Measurements from ENCODE around the gene PNPLA7.

DNA sequence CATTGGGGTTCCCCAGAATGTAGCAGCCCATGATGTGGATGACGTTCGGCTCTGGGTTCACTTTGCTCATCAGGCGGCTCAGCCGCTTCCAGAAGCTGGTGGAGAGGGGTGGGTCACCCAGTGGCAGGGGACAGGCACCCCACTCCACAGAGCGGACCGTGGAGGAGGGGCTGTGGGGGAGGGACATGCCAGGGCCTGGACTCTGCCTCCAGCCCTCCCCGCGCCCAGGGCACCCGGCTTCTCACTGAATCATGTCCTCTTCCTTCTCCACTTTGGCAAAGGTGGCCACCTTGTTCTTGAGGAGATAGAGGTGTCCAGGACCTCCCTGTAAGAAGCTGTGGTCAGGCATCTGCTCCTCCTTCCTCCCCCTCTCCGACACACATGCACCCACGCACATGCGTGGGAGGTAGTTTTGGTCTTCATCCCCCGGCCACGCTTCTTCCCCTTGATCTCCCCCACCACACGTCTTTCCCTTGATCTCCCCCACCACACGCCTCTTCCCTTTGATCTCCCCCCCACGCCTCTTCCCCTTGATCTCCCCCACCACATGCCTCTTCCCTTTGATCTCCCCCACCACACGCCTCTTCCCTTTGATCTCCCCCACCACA is 100.2 kb downstream of the PNPLA7 start:
- TF ChIP-seq, protein P1, sequence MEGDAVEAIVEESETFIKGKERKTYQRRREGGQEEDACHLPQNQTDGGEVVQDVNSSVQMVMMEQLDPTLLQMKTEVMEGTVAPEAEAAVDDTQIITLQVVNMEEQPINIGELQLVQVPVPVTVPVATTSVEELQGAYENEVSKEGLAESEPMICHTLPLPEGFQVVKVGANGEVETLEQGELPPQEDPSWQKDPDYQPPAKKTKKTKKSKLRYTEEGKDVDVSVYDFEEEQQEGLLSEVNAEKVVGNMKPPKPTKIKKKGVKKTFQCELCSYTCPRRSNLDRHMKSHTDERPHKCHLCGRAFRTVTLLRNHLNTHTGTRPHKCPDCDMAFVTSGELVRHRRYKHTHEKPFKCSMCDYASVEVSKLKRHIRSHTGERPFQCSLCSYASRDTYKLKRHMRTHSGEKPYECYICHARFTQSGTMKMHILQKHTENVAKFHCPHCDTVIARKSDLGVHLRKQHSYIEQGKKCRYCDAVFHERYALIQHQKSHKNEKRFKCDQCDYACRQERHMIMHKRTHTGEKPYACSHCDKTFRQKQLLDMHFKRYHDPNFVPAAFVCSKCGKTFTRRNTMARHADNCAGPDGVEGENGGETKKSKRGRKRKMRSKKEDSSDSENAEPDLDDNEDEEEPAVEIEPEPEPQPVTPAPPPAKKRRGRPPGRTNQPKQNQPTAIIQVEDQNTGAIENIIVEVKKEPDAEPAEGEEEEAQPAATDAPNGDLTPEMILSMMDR (IDR thresholded peaks at IDR 0.05), result no peak
- TF ChIP-seq POLR2A (IDR thresholded peaks at IDR 0.05), result no peak
